DMS114 treated with DMSO at 0.1 percent for 48 hours (cell line): ENCODE measurements around the gene CDK5R2.

ENCODE experiments used
- DNase-seq: peaks from one replicate; lab custom pipeline; 2025; ENCODE audit not compliant: unreplicated experiment; lab: John Stamatoyannopoulos, UW

The CDK5R2 gene

DNA sequence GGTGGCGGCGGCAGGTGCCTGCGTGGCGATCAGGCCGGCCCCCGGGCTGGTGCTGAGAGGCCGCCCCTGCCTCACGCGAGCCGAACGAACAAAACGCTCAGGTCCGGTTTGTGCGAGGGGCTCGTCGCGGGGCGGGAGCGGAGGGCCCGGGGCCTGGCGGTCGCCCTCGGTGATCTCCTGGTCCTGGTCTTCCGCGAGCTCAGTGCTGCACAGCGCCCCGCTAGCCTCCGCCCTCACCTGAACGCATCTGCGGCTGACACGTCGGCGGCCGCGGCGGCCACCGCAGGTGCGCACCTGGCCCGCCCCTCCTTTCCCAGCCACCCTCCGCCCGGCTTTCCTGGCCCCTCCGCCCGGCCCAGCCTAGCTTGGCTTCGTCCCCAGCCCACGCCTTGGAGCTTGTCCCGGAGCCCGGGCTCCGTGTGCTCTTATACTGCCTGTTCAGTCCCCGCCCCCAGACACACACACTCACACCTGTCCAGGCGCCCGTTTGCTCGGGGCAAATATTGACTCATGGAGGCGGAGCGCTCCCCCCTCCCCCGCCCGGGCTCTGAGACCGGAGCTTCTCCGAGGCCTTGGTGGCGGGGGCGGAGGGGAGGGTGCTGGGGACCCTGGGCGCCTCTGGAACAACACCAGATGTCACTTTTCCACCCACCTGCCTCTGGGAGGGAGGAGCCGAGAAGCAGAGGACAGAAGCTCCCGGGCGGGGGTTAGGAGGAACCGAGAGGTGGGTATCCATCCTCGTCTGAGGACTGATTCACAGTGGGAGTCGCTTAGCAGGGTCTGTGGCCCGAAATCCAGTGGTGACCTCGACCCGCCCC is 42.3 kb downstream of the CDK5R2 start:
- DNase-seq: no peak

DNA sequence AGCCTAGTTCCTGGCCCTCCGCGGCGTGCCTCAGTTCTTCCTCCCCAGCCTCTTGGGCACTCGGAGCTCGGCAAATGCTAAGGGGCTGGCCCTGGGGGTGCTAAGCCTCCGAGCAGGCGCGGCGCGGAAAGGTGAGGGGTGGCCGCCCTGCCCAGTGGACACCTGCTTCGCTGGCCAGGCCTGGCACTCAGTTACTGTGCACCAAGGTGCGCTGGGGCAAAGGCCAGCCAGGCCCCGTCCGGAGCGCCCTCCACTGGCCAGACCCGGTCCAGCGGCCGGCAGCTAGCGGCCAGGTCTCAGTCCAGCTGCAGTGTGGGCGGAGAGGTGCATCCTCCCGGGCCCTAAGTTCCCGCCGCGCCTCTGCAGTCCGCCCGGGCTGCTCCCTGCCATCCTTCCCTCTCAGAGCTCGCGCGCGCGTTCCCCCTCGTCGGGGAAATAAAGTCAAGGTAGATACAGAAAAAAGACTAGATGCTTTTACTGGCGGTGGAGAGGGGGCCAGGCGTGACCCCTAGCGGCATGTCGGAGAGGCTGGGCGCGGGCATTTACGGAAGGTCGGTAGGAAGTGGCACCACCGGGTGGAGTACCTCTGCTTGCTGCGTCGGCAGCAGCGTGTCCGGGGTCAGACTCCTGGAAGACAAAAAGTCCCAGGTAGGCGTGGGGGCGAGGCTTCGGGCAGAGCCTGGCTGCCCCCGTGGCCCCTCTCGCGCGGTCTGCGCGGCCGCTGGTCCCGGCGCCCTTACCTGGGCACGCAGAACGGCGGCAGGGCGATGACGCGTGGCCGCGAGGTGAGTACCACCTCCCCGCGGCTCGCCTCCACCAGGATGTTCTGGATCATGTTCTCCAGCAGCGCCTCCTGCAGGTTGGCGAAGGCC is 43.2 kb downstream of the CDK5R2 start:
- no peak for DNase-seq

DNA sequence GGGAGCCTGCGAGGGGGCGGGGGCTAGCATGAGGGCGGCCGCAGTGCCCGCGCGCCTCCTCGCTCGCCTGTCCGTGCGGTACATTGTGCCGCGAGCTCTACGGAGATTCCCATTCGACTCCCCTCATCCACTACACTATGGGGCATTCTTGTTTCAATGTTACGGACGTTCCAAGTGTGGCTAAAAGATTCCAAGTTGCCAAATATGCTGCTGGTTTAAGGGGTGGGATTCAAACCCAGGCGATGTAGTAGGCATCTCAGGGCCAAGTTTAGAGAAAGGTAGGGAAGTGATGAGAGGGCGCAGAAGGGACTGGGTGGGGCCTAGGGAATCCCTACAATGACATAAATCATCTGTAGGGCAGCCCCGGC is 43.8 kb downstream of the CDK5R2 start:
- DNase-seq: no peak

DNA sequence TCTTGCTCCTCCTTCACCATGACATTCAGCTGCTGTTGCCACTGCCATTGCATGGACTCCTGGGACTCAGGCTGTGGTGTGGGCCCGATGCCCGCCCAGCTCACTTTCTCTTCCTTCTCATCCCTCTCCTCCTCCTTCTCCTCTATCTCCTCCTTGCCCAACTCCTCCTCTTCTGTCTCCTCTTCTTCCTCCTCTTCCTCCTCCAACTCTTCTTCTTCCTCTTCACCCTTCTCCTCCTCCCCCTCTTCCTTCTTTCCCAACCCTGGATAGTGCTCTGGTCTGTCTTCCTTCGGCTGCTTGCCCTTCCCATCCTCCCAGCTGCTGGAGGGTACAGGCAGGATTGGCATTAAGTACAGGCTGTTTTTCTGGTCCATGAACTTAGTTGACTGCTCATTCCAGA is 44.5 kb downstream of the CDK5R2 start:
- DNase-seq: no peak

DNA sequence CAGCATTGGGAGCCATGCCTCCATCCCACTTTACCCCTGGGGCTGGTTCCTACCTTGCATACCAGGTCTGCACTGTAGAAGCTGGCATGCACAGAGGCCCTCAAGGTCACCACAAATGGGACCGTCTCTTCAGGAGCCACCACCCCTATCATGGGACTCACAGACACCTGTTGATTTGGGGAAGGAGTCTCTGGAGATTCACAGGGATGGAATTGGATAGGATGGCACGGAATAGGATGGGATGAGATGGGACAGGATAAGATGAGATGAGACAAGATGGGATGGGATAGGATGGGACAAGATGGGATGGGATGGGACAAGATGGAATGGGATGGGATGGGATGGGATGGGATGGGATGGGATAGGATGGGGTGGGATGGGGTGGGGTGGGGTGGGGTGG is 49.8 kb downstream of the CDK5R2 start:
- no peak for DNase-seq

DNA sequence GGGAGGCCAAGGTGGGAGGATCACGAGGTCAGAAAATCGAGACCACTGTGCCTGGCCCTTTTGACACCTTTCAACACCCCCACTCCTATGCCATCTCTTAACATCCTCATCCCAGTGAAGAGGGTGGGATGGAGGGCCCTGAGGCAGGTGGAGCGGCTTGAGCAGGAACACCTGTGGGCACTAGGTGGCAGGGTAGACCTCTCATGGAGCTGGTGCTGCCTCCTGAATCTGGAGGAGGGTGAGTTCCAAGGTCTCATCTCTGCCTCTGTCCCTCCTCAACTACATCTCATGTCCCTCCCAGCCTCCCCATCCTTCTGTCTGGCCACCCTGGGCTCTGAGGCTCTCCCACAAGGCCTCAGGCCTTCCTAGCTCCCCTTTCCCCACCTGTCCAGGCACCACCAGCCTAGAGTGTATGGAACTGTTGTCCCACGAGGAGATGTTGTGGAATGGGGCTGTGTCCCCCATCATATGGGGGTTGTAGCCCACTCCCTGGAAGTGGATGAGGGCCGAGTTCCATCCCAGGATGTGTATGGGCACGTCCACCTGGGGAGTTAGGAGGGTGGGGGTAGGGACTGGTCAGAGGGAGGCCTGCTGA is 50.8 kb downstream of the CDK5R2 start:
- no peak for DNase-seq

DNA sequence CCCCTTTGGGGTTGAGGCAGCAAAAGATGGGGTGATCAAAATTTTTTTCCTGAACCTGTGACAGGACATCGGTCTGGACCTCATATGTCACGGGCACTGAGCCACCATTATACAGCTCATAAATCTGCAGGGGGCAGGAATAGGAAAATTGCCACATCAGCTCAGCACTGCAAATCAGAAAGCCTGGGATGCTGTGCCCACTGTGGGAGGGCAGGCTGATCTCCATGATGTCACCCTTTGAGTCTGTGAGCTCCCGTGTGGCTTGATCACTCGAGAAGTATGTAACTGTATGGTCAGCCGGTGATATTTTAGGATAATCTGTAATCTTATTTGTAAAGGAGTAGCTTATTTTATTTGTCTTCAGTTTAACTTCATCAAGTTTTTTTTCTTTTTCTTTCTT is 51.4 kb downstream of the CDK5R2 start:
- no peak for DNase-seq
